Measurements from ENCODE around the gene KAT6B.

Gene KAT6B

GRCh38 chr10:74994854-74995253, 168.5 kb downstream of the KAT6B start:
- no peak for DNase-seq

DNA sequence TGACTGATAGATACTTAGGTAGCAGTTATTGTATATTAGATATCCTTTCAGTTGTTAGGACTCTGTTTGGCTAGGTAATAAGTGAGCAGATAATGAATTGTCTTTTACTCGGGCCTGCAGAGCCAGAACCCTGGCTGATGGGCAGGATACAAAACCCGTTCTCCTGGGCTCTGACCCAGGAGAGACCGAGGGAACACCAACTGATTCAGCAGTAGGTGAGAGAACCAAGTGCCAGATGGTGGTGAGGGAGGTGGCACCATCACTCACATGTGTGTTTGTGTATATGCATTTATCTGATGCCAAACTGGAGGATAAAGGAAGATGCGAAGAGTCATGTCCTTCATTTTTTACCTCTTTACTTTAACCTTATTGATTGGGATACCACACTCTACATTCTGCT, 169.4 kb downstream of the KAT6B start:
- DNase-seq: no peak

DNA sequence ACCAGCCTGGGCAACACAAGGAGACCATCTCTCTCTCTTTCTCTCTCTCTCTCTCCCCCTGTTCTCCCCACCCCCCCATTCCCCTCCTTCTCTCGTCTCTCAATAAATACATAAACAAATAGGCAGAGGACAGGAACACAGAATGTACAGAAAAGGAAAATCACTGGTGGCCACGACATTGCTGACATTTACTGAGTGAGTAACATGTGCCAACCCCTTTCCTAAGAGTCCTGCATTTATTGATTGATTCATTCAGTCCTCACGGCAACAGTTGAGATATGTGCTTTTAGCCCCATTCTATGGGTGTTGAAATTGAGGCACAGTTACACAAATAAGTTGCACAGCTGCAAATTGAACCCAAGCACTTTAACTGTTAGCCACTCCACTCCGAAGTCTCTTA, 170.8 kb downstream of the KAT6B start:
- no peak for DNase-seq

DNA sequence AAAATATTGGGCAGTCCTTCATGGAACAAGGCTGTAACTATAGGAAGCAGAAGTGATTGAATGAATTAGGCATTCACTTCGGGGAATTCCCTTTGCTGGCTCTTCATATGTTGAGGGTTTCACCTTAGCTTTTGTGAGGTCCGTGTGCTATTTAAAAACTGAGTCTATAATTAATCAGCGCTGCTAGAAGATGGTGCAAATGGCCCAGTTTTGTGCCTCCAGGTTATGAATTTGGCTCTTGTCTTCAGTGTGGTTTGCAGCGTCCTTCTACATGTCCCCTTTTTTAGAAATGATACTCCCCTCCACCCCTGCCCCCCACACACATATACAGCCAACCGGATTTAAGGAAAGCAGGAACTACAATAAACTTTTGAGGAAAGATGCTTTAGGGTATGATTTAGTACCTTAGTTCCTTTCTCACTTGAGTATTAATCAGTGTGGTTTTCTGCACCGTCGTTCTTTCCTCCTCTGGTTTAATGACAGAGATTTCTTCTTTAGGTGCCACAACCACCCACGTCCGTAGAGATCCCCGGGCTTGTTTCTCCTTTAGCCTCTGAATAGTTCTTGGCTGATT, 174.4 kb downstream of the KAT6B start:
- DNase-seq: no peak

DNA sequence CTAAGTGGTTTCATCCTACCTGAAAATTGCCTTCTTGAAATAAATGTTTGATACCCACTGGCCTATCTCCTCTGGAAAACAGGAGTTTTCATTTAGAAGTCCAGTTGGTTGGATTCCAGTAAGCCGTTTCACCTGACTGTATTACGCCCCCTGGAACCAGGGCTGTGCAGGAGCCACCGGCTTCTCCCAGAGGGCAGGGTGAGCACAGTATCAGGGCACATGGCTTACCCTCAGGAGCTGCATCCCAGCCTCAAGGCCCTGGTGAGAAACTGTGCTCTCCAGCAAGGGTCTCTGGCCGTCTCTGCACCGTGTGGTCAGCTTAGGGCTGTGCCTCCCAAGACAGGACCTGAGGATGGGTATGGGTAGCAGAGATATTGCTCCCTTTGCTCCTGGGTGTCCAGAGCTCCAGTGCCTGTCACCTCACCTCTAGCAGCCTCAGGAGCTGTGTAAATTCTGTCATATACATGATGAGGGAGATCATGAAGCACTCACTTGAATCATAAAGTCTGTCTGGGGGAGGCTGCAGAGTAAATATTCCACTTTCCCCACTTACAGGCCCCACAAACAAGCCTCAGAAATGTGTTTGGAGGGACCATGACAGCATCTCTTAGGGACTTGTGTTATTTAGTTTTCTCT, 175.4 kb downstream of the KAT6B start:
- no peak for DNase-seq

DNA sequence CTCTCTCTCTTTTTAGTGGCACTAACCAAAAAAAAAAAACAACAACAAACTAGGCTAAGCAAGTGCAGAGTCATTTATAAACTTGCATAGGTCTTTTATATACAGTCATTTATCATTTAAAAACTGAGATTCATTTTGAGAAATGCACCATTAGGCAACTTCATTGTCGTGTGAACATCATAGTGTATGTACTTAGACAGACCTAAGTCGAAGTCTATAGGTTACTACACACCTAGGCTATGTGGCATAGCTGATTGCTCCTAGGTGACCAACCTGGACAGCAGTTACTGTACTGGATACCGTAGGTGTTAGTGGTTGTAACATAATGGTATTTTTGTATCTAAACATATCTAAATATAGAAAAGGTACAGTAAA, 175.9 kb downstream of the KAT6B start:
- DNase-seq: no peak

DNA sequence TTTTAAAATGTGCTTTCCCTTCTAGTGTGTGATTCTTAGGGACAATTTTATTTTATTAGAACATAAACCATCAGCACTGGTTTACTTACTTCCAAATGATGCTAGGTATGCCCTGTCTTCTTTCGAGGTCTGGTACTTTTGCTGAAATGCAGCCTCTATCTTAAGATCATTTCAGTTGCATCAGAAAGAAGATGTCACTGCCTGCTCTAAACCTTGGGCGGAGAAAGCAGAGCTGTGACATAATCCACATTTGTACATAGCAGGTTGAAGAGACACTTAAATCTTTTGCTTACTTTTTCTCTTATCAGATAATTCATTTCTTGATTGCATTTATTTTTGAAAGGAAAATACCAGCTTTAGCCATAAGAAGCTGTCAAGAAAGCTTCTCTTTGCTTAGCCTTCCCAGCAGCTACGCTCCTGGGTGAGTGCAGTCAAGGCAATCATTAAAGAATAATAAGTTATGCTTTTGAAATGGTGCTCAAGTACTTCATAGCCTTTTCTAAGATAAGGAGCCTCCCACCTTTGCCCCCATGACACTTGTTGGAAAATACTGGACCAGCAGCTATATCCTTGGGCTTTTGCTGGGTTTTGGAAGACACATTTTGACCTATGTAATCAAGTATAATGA, 176.7 kb downstream of the KAT6B start:
- no peak for DNase-seq

DNA sequence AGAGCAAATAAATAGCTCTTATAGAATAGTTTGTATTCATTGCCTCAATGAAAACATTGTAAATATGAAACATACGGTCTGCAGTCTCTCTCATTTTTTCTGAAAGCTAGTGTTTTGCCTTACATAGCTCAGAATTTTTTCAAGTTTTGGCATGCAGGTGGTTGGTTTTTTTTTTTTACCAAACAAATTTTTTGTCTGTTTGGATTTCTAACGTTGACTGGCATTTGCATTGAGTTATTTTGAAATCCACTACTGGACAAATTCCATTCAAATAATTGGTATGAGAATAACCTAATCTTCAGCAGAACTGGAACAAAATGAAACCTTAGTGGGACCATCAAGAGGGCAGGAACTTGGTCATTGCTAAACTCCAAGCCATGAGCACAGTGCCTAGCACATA, 177.5 kb downstream of the KAT6B start:
- DNase-seq: no peak

GRCh38 chr10:75007646-75008045, 181.2 kb downstream of the KAT6B start:
- DNase-seq: no peak

DNA sequence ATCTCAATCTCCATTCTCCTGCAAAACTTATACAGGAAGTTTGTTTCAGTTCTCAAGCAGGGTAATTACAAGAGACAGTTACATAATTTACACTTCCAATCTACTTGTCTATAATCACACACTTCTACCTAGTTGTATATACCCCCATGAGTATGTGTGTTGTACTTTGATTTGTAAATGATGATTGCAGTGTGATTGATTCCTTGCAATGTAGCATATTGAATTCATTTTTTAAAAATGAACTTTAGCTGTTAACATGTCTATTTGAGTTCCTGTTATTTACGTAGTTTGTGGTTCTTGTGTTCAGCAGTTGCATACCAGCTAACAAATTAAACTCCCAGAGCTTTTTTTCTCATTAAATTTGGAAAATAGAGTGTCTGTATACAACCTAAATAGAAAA, 182.6 kb downstream of the KAT6B start:
- DNase-seq: no peak

GRCh38 chr10:75009426-75009825, 183.0 kb downstream of the KAT6B start:
- no peak for DNase-seq

GRCh38 chr10:75010373-75010772, 184.0 kb downstream of the KAT6B start:
- DNase-seq: no peak

- no peak for DNase-seq
Measured at GRCh38 chr10:75011221-75011620, 184.8 kb downstream of the KAT6B start.

GRCh38 chr10:75012471-75012870, 186.1 kb downstream of the KAT6B start:
- no peak for DNase-seq

DNA sequence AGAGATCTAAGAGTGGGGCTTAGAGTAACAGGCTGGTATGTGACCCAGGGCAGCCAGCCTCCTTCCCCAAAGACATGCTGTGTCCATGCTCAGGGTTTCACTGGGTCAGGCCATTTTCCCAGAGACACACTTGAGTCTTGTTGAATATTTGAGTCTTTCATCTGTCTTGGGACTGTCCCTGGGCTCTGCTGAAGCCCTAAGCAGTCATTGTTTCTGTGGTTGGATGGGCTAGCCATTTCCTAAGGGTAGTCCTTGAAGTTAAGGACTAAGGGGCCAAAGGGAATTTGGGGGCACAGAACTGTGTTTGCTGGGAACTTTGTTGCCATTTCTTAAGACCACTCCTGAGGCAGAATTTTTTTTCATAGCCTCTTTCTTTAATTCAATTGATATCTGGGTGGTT, 186.6 kb downstream of the KAT6B start:
- DNase-seq: no peak

DNA sequence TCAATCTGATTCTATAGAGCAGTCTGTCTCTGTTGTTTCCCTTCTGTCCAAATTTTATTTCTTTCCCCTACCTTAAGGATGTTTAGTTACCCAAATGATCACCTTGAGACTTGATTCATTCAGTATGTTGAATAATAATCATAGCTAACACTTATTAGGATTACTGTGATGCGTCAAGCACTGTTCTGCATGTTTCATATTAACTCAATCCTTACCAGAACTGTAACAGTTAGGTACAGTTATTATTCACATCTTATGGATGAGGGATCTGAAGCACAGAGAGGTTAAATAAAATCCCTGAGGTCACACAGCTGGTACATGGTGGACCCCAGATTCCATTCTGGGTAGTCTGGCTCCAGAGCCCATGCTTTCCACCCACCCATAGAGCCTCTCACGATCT, 187.1 kb downstream of the KAT6B start:
- no peak for DNase-seq

DNA sequence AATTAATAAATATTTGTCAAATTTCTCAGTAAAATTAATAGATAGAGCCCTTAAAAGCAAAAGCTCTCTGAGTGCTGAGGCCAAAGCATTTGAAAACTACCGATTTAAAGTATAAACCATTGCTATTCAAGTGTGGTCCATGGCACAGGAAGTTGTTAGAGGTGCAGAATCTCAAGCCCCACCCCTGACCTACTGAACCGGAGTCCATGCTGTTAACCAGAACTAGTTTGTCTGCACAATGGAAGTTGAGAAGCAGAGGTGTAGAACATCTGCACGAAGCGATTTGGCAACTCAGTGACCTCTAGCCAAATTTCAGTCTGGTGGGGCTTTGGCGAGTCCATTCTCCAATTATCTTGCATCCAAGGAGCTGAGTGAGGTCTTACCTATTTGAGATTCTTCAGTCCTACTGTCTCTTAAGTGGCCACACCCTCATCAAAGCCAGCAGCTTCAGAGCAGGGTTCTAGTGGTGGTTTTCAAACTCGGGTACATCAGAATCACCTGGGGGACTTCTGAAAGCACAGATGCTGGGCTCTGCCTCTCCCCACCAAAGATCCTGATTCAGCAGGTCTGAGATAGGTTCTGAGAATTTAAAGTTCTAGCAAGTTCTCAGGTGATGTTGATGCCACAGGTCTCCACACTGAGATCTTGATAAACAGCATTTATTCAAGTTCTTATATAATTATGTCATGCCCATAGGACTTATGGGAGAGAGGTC, 188.3 kb downstream of the KAT6B start:
- DNase-seq: no peak

GRCh38 chr10:75015442-75015841, 189.0 kb downstream of the KAT6B start:
- DNase-seq: no peak

GRCh38 chr10:75016325-75016724, 189.9 kb downstream of the KAT6B start:
- DNase-seq: no peak

DNA sequence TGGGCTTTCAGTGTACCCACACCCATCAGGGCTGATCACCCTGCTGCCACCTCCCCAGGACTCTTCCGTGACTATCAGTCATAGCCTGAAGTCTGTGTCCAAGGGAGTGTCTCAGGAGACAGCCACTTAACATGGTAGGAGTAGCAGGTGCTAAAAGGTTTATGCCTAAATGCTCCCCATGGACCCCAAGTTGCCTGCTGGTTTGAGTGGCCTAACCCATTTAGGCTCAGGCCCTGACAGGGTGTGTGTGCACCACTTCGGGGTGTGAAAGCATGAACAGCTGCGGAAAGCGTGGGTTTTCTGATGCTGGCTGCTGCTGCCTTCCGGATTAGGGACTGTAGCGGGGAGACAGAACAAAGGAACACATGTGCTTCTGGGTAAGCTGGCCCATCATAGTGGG, 191.9 kb downstream of the KAT6B start:
- DNase-seq: no peak

GRCh38 chr10:75018686-75019307, 192.4 kb downstream of the KAT6B start:
- no peak for DNase-seq

DNA sequence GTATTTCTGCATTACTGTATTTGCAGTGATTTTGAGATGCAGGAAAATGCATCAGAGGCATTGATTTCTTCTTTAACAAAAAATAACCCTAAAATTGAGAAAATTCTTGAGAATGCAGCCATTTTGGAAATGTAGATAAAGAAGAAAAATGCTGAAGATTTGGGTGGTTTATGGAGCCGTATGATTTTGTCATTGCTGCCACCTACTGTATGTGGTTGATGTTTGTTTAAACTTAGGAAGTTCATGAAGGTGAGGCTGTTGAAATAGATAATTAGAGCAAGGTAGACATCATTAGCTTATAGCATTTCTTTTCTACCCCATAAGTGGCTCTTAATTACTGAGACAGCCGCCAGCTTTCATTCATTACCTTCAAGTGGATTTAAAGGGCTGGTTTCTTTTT, 193.0 kb downstream of the KAT6B start:
- DNase-seq: peak; percentile 16

DNA sequence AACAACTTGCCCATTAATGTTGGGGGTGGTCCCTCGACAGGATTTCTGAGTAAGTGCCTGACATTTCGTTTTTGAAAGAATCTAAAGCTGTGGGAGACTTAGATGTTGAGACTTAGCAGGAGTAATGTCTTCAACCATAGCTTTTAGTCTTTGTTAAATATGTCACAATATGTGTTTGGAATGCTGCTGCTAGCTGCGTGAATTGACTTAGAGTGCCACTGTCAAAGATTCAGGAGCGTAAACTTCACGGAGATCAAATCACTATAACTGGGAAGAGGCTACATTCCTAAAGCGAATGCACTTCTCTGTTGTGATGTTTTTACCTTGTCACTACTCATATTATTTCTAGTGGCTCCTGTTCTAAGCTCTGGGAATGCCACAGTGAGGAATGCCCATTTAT, 193.8 kb downstream of the KAT6B start:
- DNase-seq: no peak

All from NCI-H446 treated with DMSO at 0.1 percent for 48 hours (cell line).